ENCODE data around the gene SLC20A1.
"Not testable (repeated sequence)": the region's sequence is repeated elsewhere in the genome, so short reads cannot be mapped to it uniquely, and the experiment has no call there.

Gene SLC20A1

DNA sequence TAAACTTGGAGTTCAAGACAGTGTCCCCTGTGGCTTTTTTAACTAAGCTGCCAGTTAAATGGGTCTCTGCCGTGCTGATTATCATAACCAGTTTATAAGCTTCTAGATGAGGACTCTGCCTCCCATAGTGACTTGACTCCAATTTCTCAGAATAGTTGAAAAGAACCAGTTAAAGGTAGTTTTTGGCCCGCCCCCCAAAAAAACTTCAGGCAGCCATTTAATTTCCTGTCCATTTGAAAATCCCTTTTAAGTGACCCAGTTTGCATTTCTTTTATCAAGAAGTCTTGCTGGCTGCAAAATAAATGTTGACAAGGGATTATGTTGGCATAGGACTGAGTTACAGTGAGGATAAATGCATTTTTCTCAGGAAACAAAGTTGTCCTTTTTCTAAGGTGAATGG lies 2.3 kb downstream of the SLC20A1 start:
- no peak for TF ChIP-seq ZNF274 (IDR thresholded peaks at IDR 0.05; ENCODE audit: low read depth, low read length)
- no peak overlapping the region; the same call in 1 of the 2 replicates for H3K4me3 ChIP-seq (ENCODE audit: low read length)

- TF ChIP-seq ZNF274 (IDR thresholded peaks at IDR 0.05; ENCODE audit: low read depth, low read length): no peak
- no peak overlapping the region for H3K4me3 ChIP-seq (ENCODE audit: low read length)
These were observed 10.9 kb downstream of the SLC20A1 start for GRCh38 chr2:112656679-112657078.

DNA sequence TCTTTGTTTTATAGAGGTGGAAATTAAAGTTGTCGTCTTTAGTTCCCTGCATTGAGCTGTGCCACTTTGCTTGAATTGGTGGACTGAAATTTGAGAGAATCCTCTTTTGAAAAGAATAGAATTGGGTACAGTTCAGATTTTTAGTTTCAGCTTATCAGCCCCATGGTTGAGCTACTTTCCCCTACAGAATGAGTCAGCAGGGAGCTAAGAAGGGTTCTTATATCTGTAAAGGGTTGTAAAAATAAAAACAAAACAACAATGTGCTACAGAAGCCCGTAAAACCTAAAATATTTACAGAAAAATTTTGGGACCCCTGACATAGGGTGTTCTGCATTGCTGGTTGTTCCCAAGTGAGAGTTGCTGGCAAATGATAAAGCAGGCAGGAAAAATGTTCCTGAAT lies 12.6 kb downstream of the SLC20A1 start:
- TF ChIP-seq ZNF274 (IDR thresholded peaks at IDR 0.05; ENCODE audit: low read depth, low read length): no peak
- H3K4me3 ChIP-seq (ENCODE audit: low read length): no peak overlapping the region

DNA sequence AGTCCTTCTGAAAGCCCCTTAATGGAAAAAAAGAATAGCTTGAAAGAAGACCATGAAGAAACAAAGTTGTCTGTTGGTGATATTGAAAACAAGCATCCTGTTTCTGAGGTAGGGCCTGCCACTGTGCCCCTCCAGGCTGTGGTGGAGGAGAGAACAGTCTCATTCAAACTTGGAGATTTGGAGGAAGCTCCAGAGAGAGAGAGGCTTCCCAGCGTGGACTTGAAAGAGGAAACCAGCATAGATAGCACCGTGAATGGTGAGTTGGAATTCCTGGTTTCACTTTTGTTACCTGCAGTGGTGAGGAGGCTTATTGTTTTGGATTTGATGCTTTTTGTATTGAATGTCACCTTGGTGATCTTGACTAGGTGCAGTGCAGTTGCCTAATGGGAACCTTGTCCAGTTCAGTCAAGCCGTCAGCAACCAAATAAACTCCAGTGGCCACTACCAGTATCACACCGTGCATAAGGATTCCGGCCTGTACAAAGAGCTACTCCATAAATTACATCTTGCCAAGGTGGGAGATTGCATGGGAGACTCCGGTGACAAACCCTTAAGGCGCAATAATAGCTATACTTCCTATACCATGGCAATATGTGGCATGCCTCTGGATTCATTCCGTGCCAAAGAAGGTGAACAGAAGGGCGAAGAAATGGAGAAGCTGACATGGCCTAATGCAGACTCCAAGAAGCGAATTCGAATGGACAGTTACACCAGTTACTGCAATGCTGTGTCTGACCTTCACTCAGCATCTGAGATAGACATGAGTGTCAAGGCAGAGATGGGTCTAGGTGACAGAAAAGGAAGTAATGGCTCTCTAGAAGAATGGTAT lies 13.3 kb downstream of the SLC20A1 start:
- TF ChIP-seq ZNF274 (IDR thresholded peaks at IDR 0.05; ENCODE audit: low read depth, low read length): no peak
- H3K4me3 ChIP-seq (ENCODE audit: low read length): no peak overlapping the region

DNA sequence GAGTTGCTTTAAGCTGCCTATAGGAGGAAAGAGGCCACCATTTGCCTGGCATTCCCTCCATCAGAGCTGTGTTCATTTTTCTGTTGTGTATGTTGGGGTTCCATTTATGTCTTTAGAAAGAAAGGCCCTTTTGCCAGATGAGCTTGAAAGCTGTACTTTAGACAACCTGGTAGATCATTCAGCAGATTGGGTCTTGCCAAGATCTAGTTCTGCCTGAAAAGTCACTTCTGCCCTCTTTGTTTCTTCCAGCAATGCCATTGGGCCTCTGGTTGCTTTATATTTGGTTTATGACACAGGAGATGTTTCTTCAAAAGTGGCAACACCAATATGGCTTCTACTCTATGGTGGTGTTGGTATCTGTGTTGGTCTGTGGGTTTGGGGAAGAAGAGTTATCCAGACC lies 14.4 kb downstream of the SLC20A1 start:
- no peak overlapping the region for H3K4me3 ChIP-seq (ENCODE audit: low read length)
- no peak for TF ChIP-seq ZNF274 (IDR thresholded peaks at IDR 0.05; ENCODE audit: low read depth, low read length)

- no peak overlapping the region for H3K4me3 ChIP-seq (ENCODE audit: low read length)
- no peak for TF ChIP-seq ZNF274 (IDR thresholded peaks at IDR 0.05; ENCODE audit: low read depth, low read length)
These were observed 16.0 kb downstream of the SLC20A1 start for GRCh38 chr2:112661656-112662305.

DNA sequence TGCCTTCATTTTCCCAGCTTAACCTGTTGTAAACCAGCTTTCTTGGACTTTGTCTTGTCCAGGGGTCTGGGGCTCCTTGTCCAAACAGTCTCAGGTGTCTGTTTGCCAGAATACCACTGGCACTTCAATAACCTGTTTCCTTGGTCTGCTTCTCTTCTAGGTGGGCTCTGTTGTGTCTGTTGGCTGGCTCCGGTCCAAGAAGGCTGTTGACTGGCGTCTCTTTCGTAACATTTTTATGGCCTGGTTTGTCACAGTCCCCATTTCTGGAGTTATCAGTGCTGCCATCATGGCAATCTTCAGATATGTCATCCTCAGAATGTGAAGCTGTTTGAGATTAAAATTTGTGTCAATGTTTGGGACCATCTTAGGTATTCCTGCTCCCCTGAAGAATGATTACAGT lies 17.0 kb downstream of the SLC20A1 start:
- TF ChIP-seq ZNF274 (IDR thresholded peaks at IDR 0.05; ENCODE audit: low read depth, low read length): no peak
- no peak overlapping the region for H3K4me3 ChIP-seq (ENCODE audit: low read length)

GRCh38 chr2:112664689-112665088 lies 18.9 kb downstream of the SLC20A1 start:
- TF ChIP-seq ZNF274 (IDR thresholded peaks at IDR 0.05; ENCODE audit: low read depth, low read length): no peak
- no peak overlapping the region for H3K4me3 ChIP-seq (ENCODE audit: low read length)

- no peak for TF ChIP-seq ZNF274 (IDR thresholded peaks at IDR 0.05; ENCODE audit: low read depth, low read length)
- H3K4me3 ChIP-seq (ENCODE audit: low read length): no peak overlapping the region
These were observed 19.5 kb downstream of the SLC20A1 start for GRCh38 chr2:112665113-112665780.

GRCh38 chr2:112666761-112667122 lies 21.0 kb downstream of the SLC20A1 start:
- TF ChIP-seq ZNF274 (IDR thresholded peaks at IDR 0.05; ENCODE audit: low read depth, low read length): no peak

GRCh38 chr2:112667540-112667939 lies 21.8 kb downstream of the SLC20A1 start:
- not testable (repeated sequence) for H3K4me3 ChIP-seq (ENCODE audit: low read length)

More at GRCh38 chr2:112666761-112667122, 21.0 kb downstream of the SLC20A1 start:
- H3K4me3 ChIP-seq (ENCODE audit: low read length): no peak overlapping the region

DNA sequence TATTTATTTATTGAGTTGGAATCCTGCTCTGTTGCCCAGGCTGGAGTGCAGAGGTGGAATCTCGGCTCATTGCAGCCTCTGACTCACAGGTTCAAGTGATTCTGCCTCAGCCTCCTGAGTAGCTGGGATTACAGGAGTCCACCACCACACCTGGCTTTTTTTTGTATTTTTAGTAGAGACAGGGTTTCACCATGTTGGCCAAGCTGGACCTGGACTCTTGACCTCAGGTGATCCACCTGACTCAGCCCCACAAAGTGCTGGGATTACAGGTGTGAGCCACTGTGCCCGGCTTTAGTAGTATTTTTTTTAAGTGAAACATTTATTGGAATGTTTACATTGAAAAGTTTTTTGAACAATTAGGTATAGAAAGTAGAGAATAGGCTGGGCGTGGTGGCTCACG lies 23.9 kb downstream of the SLC20A1 start:
- TF ChIP-seq ZNF274 (IDR thresholded peaks at IDR 0.05; ENCODE audit: low read depth, low read length): no peak

GRCh38 chr2:112670252-112671022 lies 24.7 kb downstream of the SLC20A1 start:
- TF ChIP-seq ZNF274 (IDR thresholded peaks at IDR 0.05; ENCODE audit: low read depth, low read length): no peak
- no peak overlapping the region for H3K4me3 ChIP-seq (ENCODE audit: low read length)

More for the DNA sequence above, 23.9 kb downstream of the SLC20A1 start:
- H3K4me3 ChIP-seq (ENCODE audit: low read length): no peak overlapping the region

- no peak for TF ChIP-seq ZNF274 (IDR thresholded peaks at IDR 0.05; ENCODE audit: low read depth, low read length)
- no peak overlapping the region for H3K4me3 ChIP-seq (ENCODE audit: low read length)
These were observed 26.1 kb downstream of the SLC20A1 start for GRCh38 chr2:112671801-112672200.

Measured in GM08714 (cell line).